Neural progenitor cell (in vitro differentiated cells): ENCODE data around the gene LRP6. TPM values are rescaled to one million over a fixed set of nuclear protein-coding genes. Genes with fewer than 3 reads are reported as not detected.

Experiments
- DNase-seq: peaks from one replicate; pipeline ENCODE4 v3.0.0-alpha.2; 2016; ENCODE audit warnings: low spot score
- H2AFZ ChIP-seq: fragments of 200-600 bp; sonication (generic); replicated peaks from 2 replicates; pipeline ENCODE4 v1.6.1; 2016; ENCODE audit warnings: antibody characterized with exemption
- H3F3A ChIP-seq: fragments of 200-600 bp; sonication (generic); 2 replicates; pipeline ENCODE4 v1.6.1; 2016; ENCODE audit warnings: antibody characterized with exemption, low read depth
- H3K27ac ChIP-seq: fragments of 200-600 bp; sonication (generic); 2 replicates; pipeline ENCODE4 v1.5.1; 2016; ENCODE audit warnings: mild to moderate bottlenecking
- H3K27me3 ChIP-seq: fragments of 200-600 bp; sonication (generic); 2 replicates; pipeline ENCODE4 v1.6.1; 2016; ENCODE audit warnings: mild to moderate bottlenecking, moderate library complexity
- H3K36me3 ChIP-seq: fragments of 200-600 bp; sonication (generic); 2 replicates; pipeline ENCODE4 v1.5.1; 2016
- H3K4me1 ChIP-seq: fragments of 200-600 bp; sonication (generic); 2 replicates; pipeline ENCODE4 v1.6.1; 2016; ENCODE audit warnings: mixed run types
- H3K4me2 ChIP-seq: fragments of 200-600 bp; sonication (generic); 2 replicates; pipeline ENCODE4 v1.6.1; 2016
- H3K4me3 ChIP-seq: fragments of 200-600 bp; sonication (generic); 2 replicates; pipeline ENCODE4 v1.5.1; 2016
- H3K79me2 ChIP-seq: fragments of 200-600 bp; sonication (generic); 2 replicates; pipeline ENCODE4 v1.6.1; 2016; ENCODE audit warnings: low read depth
- H3K9ac ChIP-seq: fragments of 200-600 bp; sonication (generic); 2 replicates; pipeline ENCODE4 v1.6.1; 2016
- H3K9me3 ChIP-seq: fragments of 200-600 bp; sonication (generic); 2 replicates; pipeline ENCODE4 v1.5.1; 2016; ENCODE audit warnings: low read depth
- H4K20me1 ChIP-seq: fragments of 200-600 bp; sonication (generic); 2 replicates; pipeline ENCODE4 v1.6.1; 2016; ENCODE audit warnings: low read depth
- H3K27ac Mint-ChIP-seq: 3 replicates; pipeline ENCODE4 v1.8.0; 2021; ENCODE audit warnings: mixed read lengths
- H3K27me3 Mint-ChIP-seq: 2 replicates; pipeline ENCODE4 v1.8.0; 2022; ENCODE audit warnings: low read depth, mild to moderate bottlenecking, inconsistent platforms, moderate library complexity, mixed read lengths; ENCODE audit not compliant: insufficient read depth
- H3K36me3 Mint-ChIP-seq: 3 replicates; pipeline ENCODE4 v1.8.0; 2021; ENCODE audit warnings: mixed read lengths
- H3K4me1 Mint-ChIP-seq: 3 replicates; pipeline ENCODE4 v1.8.0; 2021; ENCODE audit warnings: mixed read lengths
- H3K4me3 Mint-ChIP-seq: 3 replicates; pipeline ENCODE4 v1.8.0; 2021; ENCODE audit warnings: mild to moderate bottlenecking, moderate library complexity, mixed read lengths
- H3K9me3 Mint-ChIP-seq: 3 replicates; pipeline ENCODE4 v1.8.0; 2020; ENCODE audit warnings: mixed read lengths
- EZH2 ChIP-seq: fragments of 200-600 bp; sonication (generic); IDR thresholded peaks from 2 replicates; pipeline ENCODE4 v1.6.1; 2017; ENCODE audit warnings: antibody characterized with exemption, mild to moderate bottlenecking, moderate library complexity
- EZH2phosphoT487 ChIP-seq: fragments of 200-600 bp; sonication (generic); IDR thresholded peaks from 2 replicates; pipeline ENCODE4 v1.6.1; 2017; ENCODE audit warnings: antibody characterized with exemption
- total RNA-seq: library from RNA; depleted of rRNA; stranded (reverse); fragments of >200 nt; gene quantifications from 2 replicates; pipeline ENCODE4 v1.2.3, GENCODE V29; 2015; ENCODE audit warnings: low replicate concordance
- TF ChIP-seq, protein P1 (sequence below): fragments of 200-600 bp; sonication (generic); IDR thresholded peaks from 2 replicates; pipeline ENCODE4 v1.5.1; 2017; ENCODE audit warnings: antibody characterized with exemption, mild to moderate bottlenecking

LRP6 gene
- total RNA-seq, 1 donor from 2014 or later, result 68.0 TPM

DNA sequence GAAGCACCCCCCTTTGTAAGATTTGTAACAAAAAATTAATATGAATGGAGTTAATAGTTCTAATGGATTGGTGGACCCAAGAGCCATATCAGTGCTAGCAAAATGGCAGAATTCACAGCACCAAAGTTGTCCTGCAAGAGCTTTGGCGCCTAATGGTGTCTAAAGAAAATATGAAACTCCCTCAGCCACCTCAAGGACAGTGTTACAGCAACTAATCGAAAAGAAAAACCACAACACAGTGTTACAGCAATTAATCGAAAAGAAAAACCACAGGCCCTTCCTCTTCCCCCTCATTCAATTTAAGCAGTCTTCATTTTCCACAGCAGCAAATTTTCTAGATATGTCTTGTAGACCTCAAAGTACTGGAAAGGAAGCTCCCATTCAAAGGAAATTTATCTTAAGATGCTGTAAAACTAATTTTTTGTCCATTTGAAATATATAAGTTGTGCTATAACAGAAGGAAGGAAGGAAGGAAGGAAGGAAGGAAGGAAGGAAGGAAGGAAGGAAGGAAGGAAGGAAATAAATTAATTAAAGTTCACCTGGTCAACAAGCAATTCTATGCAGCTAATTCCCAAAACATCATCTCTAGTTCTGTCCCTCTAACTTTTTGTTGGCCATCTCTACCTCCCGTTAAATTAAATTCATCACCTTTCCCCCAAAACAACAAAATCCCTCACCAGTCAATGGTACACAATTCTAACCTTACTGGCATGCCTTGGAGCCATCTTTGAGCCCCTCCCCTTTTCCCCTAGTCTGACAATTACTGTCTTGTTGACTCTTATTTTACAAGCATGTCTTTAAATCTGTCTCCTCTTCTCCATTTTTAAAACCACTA is 17.4 kb downstream of the LRP6 start:
- Histone ChIP-seq H2AFZ (no peak overlapping the region), H3K4me3 (no peak overlapping the region), H3K4me2 (no peak overlapping the region), H3K36me3 (no peaks in the 10 kb centered on the region), H3K27ac (no peak overlapping the region), H3K9me3 (no peaks in the 10 kb centered on the region), H4K20me1 (peaks cover 40% of the 10 kb centered on the region), H3K4me1 (no peaks in the 10 kb centered on the region), H3K27me3 (no peaks in the 10 kb centered on the region), H3K9ac (no peak overlapping the region), H3K79me2 (peaks cover 100% of the 10 kb centered on the region), H3F3A (no peaks in the 10 kb centered on the region)
- Mint-ChIP-seq H3K4me1 (no peaks in the 10 kb centered on the region), H3K27ac (no peak overlapping the region), H3K9me3 (peaks cover 51% of the 10 kb centered on the region), H3K27me3 (peaks cover 3% of the 10 kb centered on the region), H3K36me3 (peaks cover 37% of the 10 kb centered on the region), H3K4me3 (no peak overlapping the region)
- no peak for DNase-seq
- TF ChIP-seq, protein P1, sequence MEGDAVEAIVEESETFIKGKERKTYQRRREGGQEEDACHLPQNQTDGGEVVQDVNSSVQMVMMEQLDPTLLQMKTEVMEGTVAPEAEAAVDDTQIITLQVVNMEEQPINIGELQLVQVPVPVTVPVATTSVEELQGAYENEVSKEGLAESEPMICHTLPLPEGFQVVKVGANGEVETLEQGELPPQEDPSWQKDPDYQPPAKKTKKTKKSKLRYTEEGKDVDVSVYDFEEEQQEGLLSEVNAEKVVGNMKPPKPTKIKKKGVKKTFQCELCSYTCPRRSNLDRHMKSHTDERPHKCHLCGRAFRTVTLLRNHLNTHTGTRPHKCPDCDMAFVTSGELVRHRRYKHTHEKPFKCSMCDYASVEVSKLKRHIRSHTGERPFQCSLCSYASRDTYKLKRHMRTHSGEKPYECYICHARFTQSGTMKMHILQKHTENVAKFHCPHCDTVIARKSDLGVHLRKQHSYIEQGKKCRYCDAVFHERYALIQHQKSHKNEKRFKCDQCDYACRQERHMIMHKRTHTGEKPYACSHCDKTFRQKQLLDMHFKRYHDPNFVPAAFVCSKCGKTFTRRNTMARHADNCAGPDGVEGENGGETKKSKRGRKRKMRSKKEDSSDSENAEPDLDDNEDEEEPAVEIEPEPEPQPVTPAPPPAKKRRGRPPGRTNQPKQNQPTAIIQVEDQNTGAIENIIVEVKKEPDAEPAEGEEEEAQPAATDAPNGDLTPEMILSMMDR, result no peak
- TF ChIP-seq EZH2 (no peak), EZH2phosphoT487 (no peak)

DNA sequence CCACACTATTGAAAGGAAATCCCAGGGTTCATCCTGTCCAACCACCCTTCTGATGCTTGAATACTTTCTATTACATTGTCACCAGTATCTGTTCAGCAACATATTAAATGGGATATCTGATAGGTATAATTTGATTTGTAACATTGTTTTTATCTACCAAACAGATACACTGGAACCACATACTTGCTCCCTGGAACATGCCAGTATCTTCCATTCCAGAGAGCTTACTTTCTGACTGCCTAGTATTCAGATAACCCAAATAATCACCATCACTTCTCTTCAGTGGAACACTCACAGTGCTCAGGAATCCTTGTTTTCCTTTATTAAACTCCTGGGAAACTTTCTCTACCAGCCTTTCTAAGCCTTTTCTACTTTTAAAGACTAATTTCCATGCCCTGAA is 19.3 kb downstream of the LRP6 start:
- H3K4me1 Mint-ChIP-seq, result peaks cover 2% of the 10 kb centered on the region
- Histone ChIP-seq H3K4me3 (no peak overlapping the region), H3K36me3 (peaks cover 7% of the 10 kb centered on the region), H3K27ac (peak overlapping the region; percentile 34), H3K4me1 (peaks cover 6% of the 10 kb centered on the region), H3K9me3 (no peaks in the 10 kb centered on the region), H3K9ac (no peak overlapping the region), H4K20me1 (peaks cover 44% of the 10 kb centered on the region), H3F3A (no peaks in the 10 kb centered on the region), H2AFZ (no peak overlapping the region), H3K4me2 (no peak overlapping the region), H3K27me3 (no peaks in the 10 kb centered on the region), H3K79me2 (peaks cover 100% of the 10 kb centered on the region)
- no peak overlapping the region for H3K27ac Mint-ChIP-seq
- H3K36me3 Mint-ChIP-seq, result peaks cover 39% of the 10 kb centered on the region
- no peak for DNase-seq
- TF ChIP-seq EZH2, result no peak
- TF ChIP-seq EZH2phosphoT487, result no peak
- TF ChIP-seq, protein P1, result no peak
- no peak overlapping the region for H3K4me3 Mint-ChIP-seq
- H3K27me3 Mint-ChIP-seq, result peaks cover 3% of the 10 kb centered on the region
- H3K9me3 Mint-ChIP-seq, result peaks cover 46% of the 10 kb centered on the region

DNA sequence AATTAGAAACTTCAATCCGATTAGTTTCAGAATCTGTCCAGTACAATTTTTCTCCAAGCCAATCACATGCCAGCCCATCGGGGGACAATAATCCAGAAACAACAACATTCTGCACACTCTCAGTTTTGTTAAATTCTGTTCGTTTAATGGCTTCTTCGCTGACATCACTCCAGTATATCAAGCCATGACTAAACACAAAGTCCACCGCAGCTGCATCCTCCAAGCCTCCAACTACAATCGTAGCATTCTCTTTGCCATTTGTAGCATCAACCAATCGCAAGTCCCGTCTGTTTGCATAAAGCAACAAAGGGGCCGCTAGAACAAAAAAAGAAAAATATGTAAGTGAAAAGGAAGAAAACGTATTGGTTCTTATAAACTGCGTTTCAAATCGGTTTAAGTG is 22.5 kb downstream of the LRP6 start:
- peaks cover 100% of the 10 kb centered on the region for H3K79me2 ChIP-seq
- H3K27ac Mint-ChIP-seq, result no peak overlapping the region
- H3K4me3 Mint-ChIP-seq, result no peak overlapping the region

More for the DNA sequence above, 22.5 kb downstream of the LRP6 start:
- no peaks in the 10 kb centered on the region for H3K27me3 ChIP-seq
- no peak overlapping the region for H3K9ac ChIP-seq
- peaks cover 7% of the 10 kb centered on the region for H3K36me3 ChIP-seq
- H4K20me1 ChIP-seq, result peaks cover 53% of the 10 kb centered on the region
- H3K4me3 ChIP-seq, result no peak overlapping the region
- no peaks in the 10 kb centered on the region for H3K9me3 ChIP-seq
- TF ChIP-seq EZH2, result no peak
- TF ChIP-seq, protein P1, result no peak
- no peak for TF ChIP-seq EZH2phosphoT487
- H3K4me2 ChIP-seq, result no peak overlapping the region
- H3K4me1 ChIP-seq, result peaks cover 33% of the 10 kb centered on the region
- peak overlapping the region; percentile 9 for H3K27ac ChIP-seq
- no peak overlapping the region for H2AFZ ChIP-seq
- Mint-ChIP-seq H3K4me1 (peaks cover 22% of the 10 kb centered on the region), H3K9me3 (peaks cover 25% of the 10 kb centered on the region), H3K36me3 (peaks cover 35% of the 10 kb centered on the region), H3K27me3 (peaks cover 3% of the 10 kb centered on the region)
- DNase-seq, result no peak
- H3F3A ChIP-seq, result peaks cover 26% of the 10 kb centered on the region
